Keratinocyte (primary cell): ENCODE measurements around the gene DENND2A. TPM values are rescaled to one million over a fixed set of nuclear protein-coding genes. Genes with fewer than 3 reads are reported as not detected.

Source experiments
- DNase-seq: peaks from one replicate; pipeline ENCODE4 v3.0.0-alpha.2; 2011; ENCODE audit warnings: low read depth, missing footprints, low spot score
- FAIRE-seq: peaks from 2 replicates; lab custom pipeline; 2011; peaks lifted over from hg19 to GRCh38; lab: Jason Lieb, UNC
- H2AFZ ChIP-seq: 2 replicates; pipeline ENCODE4 v1.6.0; 2012; ENCODE audit warnings: low read length, control low read depth, inconsistent platforms; ENCODE audit not compliant: control insufficient read depth
- H3K27ac ChIP-seq: 2 replicates; pipeline ENCODE4 v1.5.1; 2011; ENCODE audit warnings: low read length; ENCODE audit not compliant: control insufficient read depth, insufficient read depth
- H3K27me3 ChIP-seq: 3 replicates; pipeline ENCODE4 v1.6.0; 2011; ENCODE audit warnings: low read length; ENCODE audit not compliant: control insufficient read depth, insufficient read depth; ENCODE audit errors: extremely low read depth
- H3K36me3 ChIP-seq, 2 experiments: 2 replicates in 1 of 2; 3 replicates in 1 of 2; pipeline ENCODE4 v1.5.1; 2011; ENCODE audit warnings: low read length in 2 of 2, mild to moderate bottlenecking in 1 of 2; ENCODE audit not compliant: control insufficient read depth in 2 of 2, insufficient read depth in 2 of 2; ENCODE audit errors: extremely low read depth in 1 of 2
- H3K4me1 ChIP-seq: 3 replicates; pipeline ENCODE4 v1.5.1; 2011; ENCODE audit warnings: low read length; ENCODE audit not compliant: control insufficient read depth, insufficient read depth; ENCODE audit errors: extremely low read depth
- H3K4me2 ChIP-seq: 3 replicates; pipeline ENCODE4 v1.6.0; 2011; ENCODE audit warnings: low read depth, low read length; ENCODE audit not compliant: control insufficient read depth, insufficient read depth; ENCODE audit errors: extremely low read depth
- H3K4me3 ChIP-seq, 3 experiments: fragments of 200-600 bp in 1 of 3; sonication (generic) in 1 of 3; 2 replicates in 2 of 3; 3 replicates in 1 of 3; pipeline ENCODE4 v1.5.1; 2011 to 2016; ENCODE audit warnings: low read length in 3 of 3, mild to moderate bottlenecking in 3 of 3, control low read depth in 2 of 3, inconsistent platforms in 1 of 3, low read depth in 1 of 3, mixed read lengths in 1 of 3, mixed run types in 1 of 3, moderate library complexity in 1 of 3; ENCODE audit not compliant: control insufficient read depth in 2 of 3, insufficient read depth in 2 of 3; ENCODE audit errors: extremely low read depth in 1 of 3
- H3K79me2 ChIP-seq: 2 replicates; pipeline ENCODE4 v1.6.0; 2012; ENCODE audit warnings: low read length; ENCODE audit not compliant: control insufficient read depth, insufficient read depth
- H3K9ac ChIP-seq: 3 replicates; pipeline ENCODE4 v1.6.0; 2011; ENCODE audit warnings: low read length; ENCODE audit not compliant: control insufficient read depth, insufficient read depth; ENCODE audit errors: extremely low read depth
- H3K9me1 ChIP-seq: 3 replicates; pipeline ENCODE4 v1.6.0; 2011; ENCODE audit warnings: low read length; ENCODE audit not compliant: control insufficient read depth, insufficient read depth; ENCODE audit errors: extremely low read depth
- H3K9me3 ChIP-seq: 2 replicates; pipeline ENCODE4 v1.5.1; 2012; ENCODE audit warnings: low read depth, low read length; ENCODE audit not compliant: control insufficient read depth
- H4K20me1 ChIP-seq: 3 replicates; pipeline ENCODE4 v1.6.0; 2011; ENCODE audit warnings: low read length; ENCODE audit not compliant: control insufficient read depth, insufficient read depth; ENCODE audit errors: extremely low read depth
- CTCF ChIP-seq, 3 experiments: IDR thresholded peaks in 1 of 3; conservative IDR thresholded peaks in 1 of 3; optimal IDR thresholded peaks in 1 of 3; 2 replicates in 2 of 3; 3 replicates in 1 of 3; pipeline versions ENCODE3 to v1.5.1; 2011; ENCODE audit warnings: low read length in 3 of 3, mild to moderate bottlenecking in 3 of 3, moderate library complexity in 2 of 3, control low read depth in 1 of 3, inconsistent platforms in 1 of 3; ENCODE audit not compliant: insufficient read depth in 2 of 3; ENCODE audit errors: extremely low read depth in 1 of 3
- EZH2 ChIP-seq: IDR thresholded peaks from one replicate; pipeline ENCODE4 v1.6.1; 2012; ENCODE audit warnings: inconsistent platforms, mild to moderate bottlenecking, low read length, moderate library complexity
- dilution Hi-C: fragments of 300-500 bp; cut with MboI; formaldehyde crosslinking; loops from one replicate; pipeline ENCODE4 v1.7.0; 2020; ENCODE audit warnings: low sequenced_read_pairs; ENCODE audit not compliant: extremely low pct_ligation_motif_present
- polyA plus RNA-seq, 5 experiments: library from polyadenylated mRNA; depleted of rRNA in 3 of 5; stranded (reverse) in 3 of 5; stranded (forward) in 1 of 5; unstranded in 1 of 5; fragments of >200 nt; gene quantifications; 1 replicate in 1 of 5; 2 replicates in 3 of 5; 3 replicates in 1 of 5; pipeline versions ENCODE4 v1.2.1 to v1.2.3, GENCODE V29; 2011 to 2012; ENCODE audit warnings: missing spikeins in 2 of 5, low read depth in 1 of 5, low replicate concordance in 1 of 5

Gene DENND2A
- polyA plus RNA-seq, 1 donor (not counting 4 experiments of a cell fraction or from before 2014, with no cell fraction given) = 1.8 TPM

GRCh38 chr7:140618306-140618705 lies 22.3 kb downstream of the DENND2A start:
- Histone ChIP-seq H3K9me1 (no peaks in the 10 kb centered on the region), H3K4me2 (no peak overlapping the region), H3K79me2 (no peaks in the 10 kb centered on the region), H3K9ac (no peak overlapping the region), H2AFZ (peak overlapping the region; percentile 10), H3K36me3 (no peaks in the 10 kb centered on the region), H4K20me1 (no peaks in the 10 kb centered on the region), H3K9me3 (no peaks in the 10 kb centered on the region), H3K4me3 (no peak overlapping the region), H3K27ac (no peak overlapping the region), H3K4me1 (peaks cover 8% of the 10 kb centered on the region), H3K27me3 (no peaks in the 10 kb centered on the region)
- DNase-seq = no peak
- dilution Hi-C loops = no loop called here
- TF ChIP-seq EZH2 (no peak), CTCF (optimal IDR thresholded peaks at IDR 0.05 in 1 of 3, IDR thresholded peaks at IDR 0.05 in 1 of 3, conservative IDR thresholded peaks at IDR 0.05 in 1 of 3; ENCODE audit: extremely low read depth in 1 of 3, insufficient read depth in 2 of 3, low read length in 3 of 3) (no peak)
- FAIRE-seq = peak; percentile 41

- Histone ChIP-seq H3K4me1 (peaks cover 8% of the 10 kb centered on the region), H4K20me1 (no peaks in the 10 kb centered on the region), H3K9me3 (no peaks in the 10 kb centered on the region), H3K79me2 (no peaks in the 10 kb centered on the region), H2AFZ (no peak overlapping the region), H3K9ac (no peak overlapping the region), H3K9me1 (no peaks in the 10 kb centered on the region), H3K27me3 (no peaks in the 10 kb centered on the region), H3K4me3 (no peak overlapping the region), H3K36me3 (no peaks in the 10 kb centered on the region), H3K4me2 (no peak overlapping the region), H3K27ac (no peak overlapping the region)
- DNase-seq (no peak), FAIRE-seq (no peak)
- dilution Hi-C loops = no loop called here
- no peak for TF ChIP-seq EZH2
Observed at GRCh38 chr7:140617081-140617480, 23.5 kb downstream of the DENND2A start.

GRCh38 chr7:140616328-140616727 lies 24.3 kb downstream of the DENND2A start:
- H3K4me2 ChIP-seq = no peak overlapping the region
- no peaks in the 10 kb centered on the region for H3K79me2 ChIP-seq
- no peaks in the 10 kb centered on the region for H3K9me3 ChIP-seq
- no peaks in the 10 kb centered on the region for H3K27me3 ChIP-seq
- H3K36me3 ChIP-seq = no peaks in the 10 kb centered on the region
- no peak for TF ChIP-seq EZH2
- no peak for TF ChIP-seq CTCF (optimal IDR thresholded peaks at IDR 0.05 in 1 of 3, IDR thresholded peaks at IDR 0.05 in 1 of 3, conservative IDR thresholded peaks at IDR 0.05 in 1 of 3; ENCODE audit: extremely low read depth in 1 of 3, insufficient read depth in 2 of 3, low read length in 3 of 3)
- FAIRE-seq (no peak), DNase-seq (no peak)
- H2AFZ ChIP-seq = no peak overlapping the region
- H4K20me1 ChIP-seq = no peaks in the 10 kb centered on the region
- H3K27ac ChIP-seq = no peak overlapping the region
- dilution Hi-C loops = no loop called here
- H3K4me3 ChIP-seq = no peak overlapping the region
- H3K9me1 ChIP-seq = no peaks in the 10 kb centered on the region
- H3K4me1 ChIP-seq = peaks cover 8% of the 10 kb centered on the region
- H3K9ac ChIP-seq = no peak overlapping the region
